ENCODE data around the gene BRINP1.

BRINP1 gene, protein sequence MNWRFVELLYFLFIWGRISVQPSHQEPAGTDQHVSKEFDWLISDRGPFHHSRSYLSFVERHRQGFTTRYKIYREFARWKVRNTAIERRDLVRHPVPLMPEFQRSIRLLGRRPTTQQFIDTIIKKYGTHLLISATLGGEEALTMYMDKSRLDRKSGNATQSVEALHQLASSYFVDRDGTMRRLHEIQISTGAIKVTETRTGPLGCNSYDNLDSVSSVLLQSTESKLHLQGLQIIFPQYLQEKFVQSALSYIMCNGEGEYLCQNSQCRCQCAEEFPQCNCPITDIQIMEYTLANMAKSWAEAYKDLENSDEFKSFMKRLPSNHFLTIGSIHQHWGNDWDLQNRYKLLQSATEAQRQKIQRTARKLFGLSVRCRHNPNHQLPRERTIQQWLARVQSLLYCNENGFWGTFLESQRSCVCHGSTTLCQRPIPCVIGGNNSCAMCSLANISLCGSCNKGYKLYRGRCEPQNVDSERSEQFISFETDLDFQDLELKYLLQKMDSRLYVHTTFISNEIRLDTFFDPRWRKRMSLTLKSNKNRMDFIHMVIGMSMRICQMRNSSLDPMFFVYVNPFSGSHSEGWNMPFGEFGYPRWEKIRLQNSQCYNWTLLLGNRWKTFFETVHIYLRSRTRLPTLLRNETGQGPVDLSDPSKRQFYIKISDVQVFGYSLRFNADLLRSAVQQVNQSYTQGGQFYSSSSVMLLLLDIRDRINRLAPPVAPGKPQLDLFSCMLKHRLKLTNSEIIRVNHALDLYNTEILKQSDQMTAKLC

DNA sequence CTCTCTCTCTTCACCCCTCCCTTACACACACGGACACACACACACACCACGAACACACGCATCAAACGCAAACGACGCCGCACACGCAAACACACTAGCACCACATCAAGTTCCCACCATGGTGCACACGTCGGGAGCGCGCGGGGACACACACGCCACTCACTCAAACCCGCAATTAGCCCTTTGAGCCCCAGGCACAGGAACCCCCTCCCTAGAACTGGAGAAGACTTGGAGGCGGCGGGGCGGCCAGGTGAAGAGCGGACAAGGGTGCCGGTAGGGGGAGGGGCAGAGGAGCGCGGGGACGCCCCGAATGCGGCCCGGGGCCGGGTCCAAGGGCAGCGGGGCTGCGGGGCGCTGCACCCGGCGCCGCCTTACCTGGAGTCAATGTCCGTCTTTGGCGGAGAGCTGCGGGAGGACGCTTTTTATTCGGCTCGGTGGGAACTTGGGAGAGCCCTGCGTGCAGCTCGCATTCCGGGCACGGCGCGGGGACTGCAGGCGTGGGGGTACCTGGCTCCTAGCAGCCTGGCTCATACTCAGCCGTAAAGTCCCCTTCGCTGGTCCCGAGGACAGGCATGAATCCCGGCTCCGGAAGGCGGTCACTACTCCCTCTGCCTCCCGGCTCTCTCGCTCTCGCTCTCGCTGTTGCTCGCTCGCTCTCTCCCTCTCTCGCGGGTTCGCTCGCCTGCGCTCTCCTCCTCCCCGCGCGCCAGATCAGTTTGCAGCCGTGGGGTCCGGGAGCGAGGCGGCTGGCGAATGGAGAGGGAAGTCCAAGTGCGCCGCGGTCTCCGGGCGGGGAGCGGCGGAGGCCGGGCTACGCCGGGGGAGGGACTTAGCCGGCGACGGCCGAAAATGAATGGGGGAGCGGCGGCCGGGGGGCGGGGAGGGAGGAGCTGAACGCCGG is at the start of gene BRINP1:
Gene BRINP1, minus strand, starts transcription at position 755 of the 901 bp plus-strand sequence. CDS start 56,080 bp downstream, outside the sequence.
- no peak for DNase-seq (ENCODE audit: low read depth in 2 of 2)

DNA sequence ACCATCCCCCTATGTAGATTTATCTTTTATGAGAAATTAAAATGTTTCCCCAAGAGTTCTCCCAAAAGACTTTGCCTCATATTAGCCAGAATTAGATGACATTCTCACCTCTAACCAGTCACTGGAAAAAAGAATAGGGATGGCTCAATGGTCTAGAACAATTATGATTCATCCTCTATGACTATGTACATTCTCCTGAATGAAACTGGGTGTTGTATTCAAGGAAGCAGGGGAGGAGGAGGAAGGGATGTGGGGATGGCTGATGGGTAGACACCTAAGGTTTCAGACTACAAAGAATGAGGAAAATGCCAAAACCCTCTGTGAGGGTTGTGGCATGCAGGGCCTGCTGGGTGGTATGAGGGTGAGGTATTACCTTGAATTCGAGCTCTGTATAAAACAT is 49.5 kb upstream of the BRINP1 start:
- no peak for DNase-seq (ENCODE audit: low read depth in 2 of 2)

- DNase-seq (ENCODE audit: low read depth in 2 of 2) = no peak
Observed at GRCh38 chr9:119416793-119417192, 47.6 kb upstream of the BRINP1 start.

DNA sequence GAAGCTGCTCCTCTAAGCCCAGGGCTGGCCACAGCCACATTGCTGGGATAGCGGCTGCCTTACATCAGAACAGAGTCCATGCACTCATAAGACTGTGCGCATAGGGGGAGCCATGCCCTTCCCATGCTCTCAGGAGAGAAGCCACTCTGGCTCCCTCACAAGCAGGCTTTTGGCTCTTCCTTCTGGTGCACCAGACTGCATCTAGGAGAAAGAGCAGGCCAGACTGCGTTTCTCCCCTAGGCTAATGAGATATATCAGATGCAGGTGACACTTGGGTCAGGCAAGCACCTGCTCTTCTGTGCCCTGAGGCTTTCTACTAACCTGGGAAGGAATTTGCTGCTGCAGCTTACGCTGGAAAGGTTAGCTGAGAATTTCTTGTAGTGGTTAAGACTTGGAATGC is 43.2 kb upstream of the BRINP1 start:
- no peak for DNase-seq (ENCODE audit: low read depth in 2 of 2)

DNA sequence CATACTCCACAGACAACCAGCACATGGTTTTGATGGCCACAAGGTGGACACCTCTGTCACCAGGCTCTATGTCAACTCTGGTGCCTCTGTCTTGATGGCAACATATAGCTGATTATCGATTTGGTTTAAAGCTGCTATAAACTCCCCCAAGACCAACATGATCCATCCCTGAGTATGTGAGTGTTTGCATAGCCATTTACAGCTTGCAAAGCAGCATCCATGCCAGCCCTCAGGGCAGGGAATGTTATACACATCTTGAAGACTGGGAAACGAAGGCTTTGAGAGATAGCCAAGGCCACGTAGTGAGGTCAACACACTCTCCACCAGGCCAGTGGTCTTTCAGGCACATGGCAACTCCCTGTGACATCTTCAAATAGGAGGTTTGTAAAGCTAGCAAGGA is 40.3 kb upstream of the BRINP1 start:
- no peak for DNase-seq (ENCODE audit: low read depth in 2 of 2)

DNA sequence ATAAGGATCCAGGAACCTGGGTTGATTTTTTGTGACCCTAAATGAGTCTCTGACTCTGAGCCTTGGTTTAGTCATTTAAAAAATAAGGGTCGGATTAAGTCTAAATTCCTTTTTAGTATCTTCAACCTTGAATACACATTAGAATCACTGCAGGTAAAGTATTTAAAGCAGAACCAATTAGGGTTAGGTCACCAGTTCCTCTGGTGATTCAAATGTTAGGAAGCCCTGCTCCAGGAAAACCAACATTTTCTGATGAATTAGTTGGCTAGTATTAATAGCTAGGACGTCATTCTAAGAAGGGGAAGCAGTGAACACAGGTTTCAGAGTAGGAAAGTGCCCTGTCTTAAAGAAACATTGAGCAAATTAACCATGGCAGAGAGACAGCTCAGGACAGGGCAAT is 31.4 kb upstream of the BRINP1 start:
- no peak for DNase-seq (ENCODE audit: low read depth in 2 of 2)

- DNase-seq (ENCODE audit: low read depth in 2 of 2) = no peak
Observed at GRCh38 chr9:119398350-119398749, 29.1 kb upstream of the BRINP1 start.

- no peak for DNase-seq (ENCODE audit: low read depth in 2 of 2)
Observed at GRCh38 chr9:119391878-119392277, 22.6 kb upstream of the BRINP1 start.

GRCh38 chr9:119375892-119376291 is 6.7 kb upstream of the BRINP1 start:
- no peak for DNase-seq (ENCODE audit: low read depth in 2 of 2)

GRCh38 chr9:119372951-119373350 is 3.7 kb upstream of the BRINP1 start:
- DNase-seq (ENCODE audit: low read depth in 2 of 2) = no peak

DNA sequence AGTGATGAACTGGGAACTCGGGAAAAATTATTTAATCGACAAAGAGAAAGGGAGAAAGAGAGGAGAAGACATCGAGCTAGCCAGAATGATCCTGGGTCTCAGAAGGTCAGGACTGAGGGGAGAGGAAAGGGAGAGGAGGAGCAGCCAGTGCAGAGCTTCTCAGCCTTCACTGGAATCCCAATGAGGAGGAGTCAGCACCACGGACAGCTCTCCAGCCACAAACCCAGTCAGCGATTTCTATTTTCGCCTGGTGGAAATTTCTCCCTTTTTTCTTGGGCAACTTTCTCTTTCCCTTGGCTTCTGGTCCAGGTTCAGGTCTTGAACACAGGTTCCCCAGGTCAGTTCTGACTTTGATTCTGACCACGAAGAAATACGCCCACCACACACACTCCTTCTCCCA is 1.6 kb upstream of the BRINP1 start:
- DNase-seq (ENCODE audit: low read depth in 2 of 2) = no peak

DNA sequence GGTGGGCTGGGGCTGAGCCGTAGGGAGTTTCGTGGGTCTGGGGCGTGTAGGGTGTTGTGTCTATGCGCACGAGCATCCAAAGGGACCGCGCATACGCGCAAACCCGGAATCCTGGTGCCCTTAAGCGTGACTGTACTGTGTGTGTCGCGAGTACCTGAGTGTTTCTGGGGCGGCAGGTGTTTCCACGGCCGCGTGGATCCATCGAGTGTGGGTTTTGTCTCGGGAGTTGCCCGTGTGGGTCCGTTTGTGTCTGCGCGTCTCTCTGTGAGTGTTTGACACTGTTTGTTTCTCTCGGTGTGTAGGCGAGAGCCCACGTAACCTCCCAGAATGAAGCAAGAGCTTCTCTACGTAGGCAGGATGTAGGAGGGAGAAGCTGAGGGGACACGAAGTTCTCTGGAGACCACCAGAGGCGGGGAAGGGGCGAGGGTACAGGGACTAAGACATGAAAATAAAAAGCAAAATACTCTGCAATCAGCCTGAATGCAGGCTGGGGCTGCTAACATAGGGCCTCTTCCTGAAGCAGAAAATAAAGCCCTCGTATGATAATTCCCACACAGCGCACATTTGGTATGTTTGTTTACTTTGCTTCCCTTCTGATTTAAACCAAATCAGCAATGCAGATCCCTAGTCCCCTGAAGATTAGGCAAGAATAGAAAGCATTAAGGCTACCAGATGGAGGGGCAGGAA is 588 bp upstream of the BRINP1 start:
- DNase-seq (ENCODE audit: low read depth in 2 of 2) = no peak

DNA sequence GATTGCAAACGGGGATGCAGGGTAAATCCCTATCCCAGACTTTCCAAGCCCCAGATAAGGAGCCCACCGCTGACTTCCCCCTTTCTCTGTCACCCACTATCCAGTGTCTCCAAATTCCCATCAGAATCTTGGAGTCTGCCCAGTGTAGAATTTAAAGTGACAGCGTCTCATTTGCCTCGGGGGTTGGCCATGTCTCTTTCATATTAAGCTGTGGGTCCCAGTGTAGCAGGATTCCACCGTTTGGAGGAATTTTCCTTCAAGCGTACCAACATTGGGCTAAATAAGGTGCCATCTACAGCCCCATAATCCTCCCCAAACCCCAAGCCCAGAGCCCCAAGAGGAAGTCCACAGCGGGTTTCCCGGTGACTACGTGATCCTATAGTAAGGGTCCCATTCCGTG is 1.1 kb downstream of the BRINP1 start:
- no peak for DNase-seq (ENCODE audit: low read depth in 2 of 2)

DNA sequence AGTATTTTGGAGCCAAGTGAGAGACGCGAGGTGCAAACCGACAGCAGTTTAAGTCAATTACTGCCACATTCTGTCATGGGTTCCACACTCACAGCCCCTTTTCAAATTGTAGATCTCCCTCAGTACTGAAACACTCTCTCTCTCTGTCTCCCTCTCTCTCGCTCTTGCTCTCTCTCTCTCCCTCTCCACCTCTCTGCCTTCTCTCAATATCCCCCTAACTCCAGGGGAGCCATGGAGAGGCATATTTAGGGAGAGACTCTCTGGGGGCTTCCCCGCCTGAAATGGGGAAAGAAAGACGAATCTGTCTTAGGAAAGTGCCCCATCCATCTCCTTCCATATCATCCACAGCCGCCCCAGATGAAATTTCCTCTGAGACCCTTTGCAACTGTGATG is 1.6 kb downstream of the BRINP1 start:
- no peak for DNase-seq (ENCODE audit: low read depth in 2 of 2)

GRCh38 chr9:119366909-119367682 is 2.1 kb downstream of the BRINP1 start:
- no peak for DNase-seq (ENCODE audit: low read depth in 2 of 2)

DNA sequence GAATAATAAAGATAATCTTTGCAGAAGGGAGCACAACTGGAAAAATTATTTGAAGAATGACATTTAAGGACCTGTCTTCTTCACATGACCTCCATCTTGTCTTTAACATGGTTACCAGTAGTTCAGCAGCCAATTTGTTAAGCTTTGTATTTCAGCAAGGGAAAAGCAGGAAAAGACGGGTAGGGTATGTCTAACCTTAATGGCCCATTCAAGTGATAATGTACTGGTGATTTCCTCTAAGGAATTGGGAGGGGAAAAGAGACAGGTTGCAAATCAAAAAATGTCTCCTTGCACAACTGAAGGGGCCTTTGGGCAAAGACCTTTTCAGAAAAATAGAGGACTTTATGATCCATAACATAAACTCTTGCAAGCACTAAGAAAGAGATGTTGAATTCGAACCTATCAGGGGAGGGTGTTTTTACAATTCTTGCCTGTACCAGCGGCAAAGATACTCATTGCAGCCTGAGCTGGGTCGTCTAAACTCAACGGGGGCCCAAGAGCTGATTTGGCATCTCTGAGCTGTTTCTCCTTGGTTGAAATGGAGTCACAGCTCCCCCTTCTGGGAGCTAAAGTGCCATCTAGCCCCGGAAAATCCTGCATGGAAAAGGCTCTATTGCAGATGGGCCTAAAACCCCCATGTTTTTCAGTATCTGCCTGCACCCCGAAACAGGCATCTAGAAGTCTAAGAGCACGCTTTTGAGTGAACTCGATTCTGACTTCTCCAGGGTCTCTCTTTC is 3.8 kb downstream of the BRINP1 start:
- DNase-seq (ENCODE audit: low read depth in 2 of 2) = no peak

- no peak for DNase-seq (ENCODE audit: low read depth in 2 of 2)
Observed at GRCh38 chr9:119360237-119360636, 9.0 kb downstream of the BRINP1 start.

DNA sequence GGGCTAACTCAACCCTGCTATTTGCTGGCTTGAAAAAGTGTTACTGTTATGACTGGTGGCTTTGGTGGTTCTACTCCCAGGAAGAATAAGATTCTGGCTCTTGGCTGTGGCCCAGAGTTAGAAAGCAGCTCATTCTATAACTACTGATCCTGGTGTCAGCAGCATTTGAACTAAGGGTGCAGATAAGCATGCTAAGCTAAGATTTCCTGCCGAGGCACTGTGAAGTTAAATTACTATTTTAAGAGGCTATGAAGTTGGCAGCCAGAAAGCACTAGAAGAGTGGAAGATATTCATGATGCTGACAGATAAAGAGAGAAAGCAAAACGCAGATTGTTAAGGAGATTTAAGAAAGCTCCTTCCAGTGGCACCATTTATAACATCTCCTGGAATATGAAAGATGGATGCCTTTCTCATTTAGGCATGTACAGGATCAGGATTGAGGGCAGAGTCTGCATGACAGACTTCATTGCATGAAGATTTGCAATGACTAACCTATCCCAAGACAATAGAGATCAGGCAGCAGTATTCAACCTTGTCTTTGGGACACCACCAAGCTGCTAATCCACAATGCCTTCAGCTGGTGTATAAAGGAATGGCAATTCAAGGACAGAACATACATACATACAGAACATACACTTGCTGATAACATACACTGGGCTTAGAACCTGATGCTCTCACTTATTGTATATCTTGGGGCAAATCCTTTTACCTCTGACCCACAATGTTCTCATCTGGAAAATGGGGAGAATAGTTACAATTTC is 11.7 kb downstream of the BRINP1 start:
- DNase-seq (ENCODE audit: low read depth in 2 of 2) = no peak

GRCh38 chr9:119349351-119349825 is 19.8 kb downstream of the BRINP1 start:
- DNase-seq (ENCODE audit: low read depth in 2 of 2) = no peak

All from stimulated activated CD8-positive, alpha-beta memory T cell treated with anti-CD3 and anti-CD28 coated beads, Interleukin-15, amount 100 ng/mL, for 4 hours (primary cell).